G401 (cell line): ENCODE measurements around the gene CLIC2. TPM values are rescaled to one million over a fixed set of nuclear protein-coding genes. Genes with fewer than 3 reads are reported as not detected.

Experiments
- DNase-seq: peaks from one replicate; pipeline ENCODE4 v3.0.0-alpha.2; 2015; ENCODE audit warnings: low spot score
- in situ Hi-C: cut with HindIII; loops from 2 replicates; pipeline ENCODE4 v1.10.0; 2016; ENCODE audit warnings: low sequenced_read_pairs, mixed read lengths
- total RNA-seq: library from RNA; depleted of rRNA; stranded (reverse); fragments of >200 nt; shearing (Covaris generic); gene quantifications from 2 replicates; pipeline ENCODE4 v1.2.3, GENCODE V29; 2014; rRNA removed

CLIC2 gene
- total RNA-seq, 1 experiment from 2014 or later: 1.4 TPM

GRCh38 chrX:155266439-155266838 lies 68.0 kb downstream of the CLIC2 start:
- no peak for DNase-seq
- in situ Hi-C loops: no loop called here

GRCh38 chrX:155263854-155264628 lies 70.4 kb downstream of the CLIC2 start, which contains the start of gene RAB39B:
Gene RAB39B (minus strand): TSS chrX:155264491. CDS start chrX:155264288, 203 bp downstream.
- in situ Hi-C loops: no loop called here
- DNase-seq: peak; percentile 82

GRCh38 chrX:155262970-155263754 lies 71.3 kb downstream of the CLIC2 start:
- in situ Hi-C loops: no loop called here

GRCh38 chrX:155259752-155260151 lies 74.7 kb downstream of the CLIC2 start:
- peak; percentile 6 for DNase-seq
- in situ Hi-C loops: no loop called here

More at GRCh38 chrX:155262970-155263754, 71.3 kb downstream of the CLIC2 start:
- DNase-seq: peak; percentile 12

GRCh38 chrX:155251391-155251790 lies 83.0 kb downstream of the CLIC2 start:
- in situ Hi-C loops: no loop called here

GRCh38 chrX:155247497-155247896 lies 86.9 kb downstream of the CLIC2 start:
- no peak for DNase-seq
- in situ Hi-C loops: no loop called here

More at GRCh38 chrX:155251391-155251790, 83.0 kb downstream of the CLIC2 start:
- no peak for DNase-seq

GRCh38 chrX:155246748-155247147 lies 87.7 kb downstream of the CLIC2 start:
- in situ Hi-C loops: no loop called here
- no peak for DNase-seq

GRCh38 chrX:155242300-155242699 lies 92.1 kb downstream of the CLIC2 start:
- in situ Hi-C loops: no loop called here
- DNase-seq: peak; percentile 1

GRCh38 chrX:155237719-155238118 lies 96.7 kb downstream of the CLIC2 start:
- DNase-seq: no peak
- in situ Hi-C loops: no loop called here

- in situ Hi-C loops: no loop called here
- no peak for DNase-seq
These were observed 98.5 kb downstream of the CLIC2 start for GRCh38 chrX:155235891-155236290.

- in situ Hi-C loops: no loop called here
These were observed 103.3 kb downstream of the CLIC2 start for GRCh38 chrX:155231163-155231562.

More at GRCh38 chrX:155231163-155231562, 103.3 kb downstream of the CLIC2 start:
- DNase-seq: no peak

Other genes starting within 250 kb of the CLIC2 start
- gene VBP1, start 118.2 kb downstream of the CLIC2 start, total RNA-seq: 103 and 137 TPM in 2 replicates
- gene RAB39B, start 70.1 kb downstream of the CLIC2 start, total RNA-seq: 0.68 and 1.6 TPM in 2 replicates
- gene F8A2, start 47.5 kb upstream of the CLIC2 start, total RNA-seq: 0.62 TPM in 1 of 2 replicates, not detected in the other
- gene F8A3, start 124.0 kb upstream of the CLIC2 start, total RNA-seq: not detected in 2 replicates